GM19240 (cell line): ENCODE measurements around the gene CHRM4.

Experiments
- DNase-seq: peaks from one replicate; pipeline ENCODE4 v3.0.0; 2011; ENCODE audit warnings: low spot score; ENCODE audit not compliant: insufficient read length

Gene CHRM4

DNA sequence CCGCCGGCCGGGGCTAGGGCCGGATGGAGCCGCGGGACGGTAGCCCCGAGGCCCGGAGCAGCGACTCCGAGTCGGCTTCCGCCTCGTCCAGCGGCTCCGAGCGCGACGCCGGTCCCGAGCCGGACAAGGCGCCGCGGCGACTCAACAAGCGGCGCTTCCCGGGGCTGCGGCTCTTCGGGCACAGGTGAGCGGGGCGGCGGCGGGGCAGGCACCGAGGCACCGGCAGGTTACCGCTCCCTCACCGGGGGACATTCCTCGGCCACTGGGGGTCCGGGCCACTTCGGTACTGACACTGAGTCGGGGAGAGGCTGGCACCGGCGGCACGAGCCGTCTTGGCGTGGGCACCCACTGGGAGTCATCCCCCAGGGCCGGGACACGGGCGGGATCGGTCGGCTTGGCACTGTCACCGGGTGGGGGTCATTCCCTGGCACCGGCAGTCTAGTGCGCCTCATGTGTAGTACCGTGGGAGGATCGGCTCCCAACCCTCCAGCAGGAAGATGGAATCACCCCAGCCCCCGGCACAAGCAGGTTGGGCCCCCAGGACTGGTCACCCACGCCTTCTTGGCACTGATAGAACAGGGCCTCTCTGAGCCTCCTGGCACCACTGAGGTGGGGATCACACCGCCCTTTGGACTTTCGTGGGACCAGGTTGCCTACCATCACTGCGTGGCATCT lies 43.8 kb downstream of the CHRM4 start:
- DNase-seq = no peak

- peak; percentile 87 for DNase-seq
Measured at GRCh38 chr11:46346886-46347636, 44.5 kb downstream of the CHRM4 start, which contains the start of gene DGKZ. Gene DGKZ, plus strand, starts transcription at chr11:46347463. Its CDS starts 197 bp downstream, at chr11:46347660.

DNA sequence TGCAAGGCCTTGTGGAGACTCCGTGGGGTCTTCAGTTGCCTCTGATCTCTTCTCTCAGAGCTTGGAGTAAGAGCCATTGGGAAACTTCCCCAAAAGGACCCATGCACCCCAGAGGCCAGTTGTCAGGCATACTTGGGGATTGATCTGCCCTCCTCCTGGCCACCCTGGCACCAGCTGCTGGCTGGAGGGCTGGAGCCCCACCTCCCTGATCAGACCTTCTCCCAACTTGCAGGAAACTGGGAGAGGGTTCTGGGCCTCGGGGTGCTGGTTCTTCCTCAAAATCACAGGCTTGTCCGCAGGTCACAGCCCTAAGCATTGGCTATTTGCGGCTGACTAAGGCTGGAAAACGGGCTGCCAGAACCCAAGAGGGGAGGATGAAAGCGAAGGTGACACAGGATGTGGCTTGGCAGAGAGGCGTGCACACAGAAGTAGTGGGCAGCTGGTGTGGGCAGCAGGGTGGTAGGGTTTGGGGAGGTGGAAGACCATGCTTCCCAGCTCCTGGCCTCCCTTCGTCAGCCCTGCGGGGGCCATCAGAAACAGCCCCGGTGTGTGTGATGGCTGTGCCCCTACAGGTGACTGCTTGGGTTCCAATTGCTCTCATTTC lies 45.6 kb downstream of the CHRM4 start:
- no peak for DNase-seq

DNA sequence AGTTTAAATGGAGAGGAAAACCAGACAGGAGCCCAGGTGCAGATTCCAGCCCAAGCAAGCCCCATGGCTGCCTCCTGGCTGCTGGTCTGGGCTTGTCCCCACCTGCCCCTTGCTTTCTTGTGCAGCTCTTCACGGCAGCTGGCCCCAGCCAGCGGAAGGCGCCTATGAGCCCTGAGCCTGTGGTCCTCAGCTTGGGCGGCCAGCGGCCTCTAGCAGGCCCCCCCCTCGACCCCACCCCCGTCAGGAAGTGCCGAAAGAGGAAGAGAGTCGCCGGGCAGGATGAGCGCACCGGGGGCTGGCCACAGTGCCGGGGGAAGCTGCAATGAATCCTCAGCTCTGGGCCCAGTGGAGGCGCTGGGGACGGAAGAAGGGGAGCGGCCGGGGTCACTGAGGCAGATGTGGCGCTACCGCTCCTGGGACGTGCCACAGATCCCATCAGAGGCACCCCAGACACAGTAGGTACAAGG lies 46.4 kb downstream of the CHRM4 start:
- DNase-seq = no peak

- DNase-seq = no peak
Measured at GRCh38 chr11:46343520-46343919, 48.1 kb downstream of the CHRM4 start.

DNA sequence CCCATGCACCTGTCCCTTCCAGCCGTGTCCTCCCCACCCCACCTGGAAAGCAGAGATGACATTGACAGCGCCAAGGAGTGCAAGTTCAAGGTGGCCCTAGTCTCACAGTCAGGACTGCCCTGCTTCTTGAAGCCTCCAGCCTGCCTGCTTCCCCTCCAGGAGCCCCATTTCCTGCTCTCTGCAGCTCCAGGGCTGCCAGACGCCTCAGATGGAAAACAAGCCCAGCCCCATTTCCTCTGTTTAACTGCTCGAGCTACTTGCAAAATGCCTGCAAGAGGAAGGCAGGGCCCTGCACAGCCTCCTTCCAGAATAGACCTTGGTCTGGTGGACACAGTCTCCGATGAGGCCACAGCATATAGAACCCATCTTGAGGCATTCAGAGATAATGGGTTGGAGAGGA lies 49.3 kb downstream of the CHRM4 start:
- no peak for DNase-seq

DNA sequence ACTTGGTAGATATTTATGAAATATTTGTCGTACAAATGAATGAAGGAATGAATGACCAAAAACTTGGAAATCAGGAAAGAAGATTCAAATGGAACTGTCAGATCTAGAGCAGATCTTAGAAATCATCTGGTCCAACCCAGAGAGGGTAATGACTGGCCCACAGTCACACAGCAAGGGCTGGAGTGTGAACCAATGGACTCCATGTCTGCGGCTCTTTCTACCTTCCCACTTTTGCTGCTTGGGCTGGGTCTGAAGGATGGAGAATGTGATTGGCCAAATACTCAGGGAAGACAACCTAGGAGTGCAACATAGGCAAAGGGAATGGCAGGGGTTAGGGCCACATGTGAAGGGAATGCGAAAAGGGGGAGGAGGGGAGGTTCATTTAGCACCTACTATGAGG lies 50.1 kb downstream of the CHRM4 start:
- DNase-seq = no peak

DNA sequence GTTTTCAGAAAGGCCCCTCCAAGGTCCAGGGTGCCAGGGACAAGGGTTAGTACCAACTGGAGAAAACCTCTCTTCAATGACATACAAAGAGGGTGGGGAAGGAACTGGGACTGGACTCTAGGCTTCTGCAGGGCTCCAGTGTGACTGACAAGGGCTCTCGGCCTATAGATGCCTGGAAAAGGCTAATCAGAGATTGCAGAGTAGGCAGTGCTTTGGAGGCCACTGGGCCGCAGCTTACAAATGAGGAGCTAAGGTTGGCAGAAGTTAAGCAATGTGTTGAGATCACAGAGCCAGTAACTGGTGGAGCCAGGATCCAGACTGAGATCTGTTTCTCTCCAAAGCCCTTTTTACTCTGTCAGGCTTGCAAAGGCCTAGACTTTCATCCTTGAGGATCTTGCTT lies 51.8 kb downstream of the CHRM4 start:
- DNase-seq = no peak

DNA sequence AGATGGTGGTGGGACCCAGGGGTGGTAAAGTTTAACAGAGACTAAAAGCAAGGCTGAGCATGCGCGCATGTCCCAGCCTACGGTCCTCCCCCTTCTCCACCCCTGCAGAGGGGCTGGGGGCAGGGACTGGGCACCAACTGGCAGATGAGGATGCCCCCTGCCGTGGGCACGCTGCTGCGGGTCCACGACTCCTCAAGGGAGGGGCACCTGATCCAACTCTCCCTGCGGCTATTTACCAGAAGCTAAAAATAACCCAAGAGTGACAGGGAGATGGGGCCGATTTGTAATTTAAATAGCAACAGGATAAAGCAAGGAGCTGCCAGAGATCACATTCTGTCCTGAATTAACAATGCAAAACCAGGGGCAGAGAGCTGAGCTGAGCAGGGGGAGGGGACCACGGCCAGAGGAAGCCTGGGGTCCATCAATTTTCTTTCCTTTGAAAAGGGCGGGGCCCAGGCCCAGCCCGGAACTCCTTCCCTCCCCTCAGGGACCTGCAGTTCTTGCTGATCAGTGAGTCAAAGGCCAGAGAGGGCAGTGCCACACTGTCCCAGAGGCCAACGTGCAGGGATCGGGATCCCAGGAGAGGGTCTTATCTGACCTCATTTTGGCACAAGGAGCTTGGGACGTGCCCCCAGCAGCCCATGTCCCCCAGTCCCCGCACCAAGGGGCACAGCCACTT lies 52.4 kb downstream of the CHRM4 start:
- DNase-seq = no peak

DNA sequence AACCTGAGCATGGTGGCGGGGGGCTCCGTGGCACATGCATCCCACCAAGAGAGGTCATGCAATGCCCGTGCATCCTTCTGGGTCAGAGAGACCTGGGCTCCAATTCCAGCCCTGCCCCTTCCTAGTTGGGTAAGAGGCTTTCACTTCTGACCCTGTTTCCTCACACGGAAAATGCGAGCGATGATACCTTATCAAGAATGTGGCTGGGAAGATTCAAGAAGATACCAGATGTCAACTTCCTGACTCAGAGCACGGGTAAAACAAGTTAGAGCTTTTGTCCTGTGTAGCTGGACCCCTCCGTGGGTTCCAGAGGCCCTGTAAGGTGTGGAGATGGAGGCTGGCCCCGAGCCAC lies 53.0 kb downstream of the CHRM4 start:
- no peak for DNase-seq

DNA sequence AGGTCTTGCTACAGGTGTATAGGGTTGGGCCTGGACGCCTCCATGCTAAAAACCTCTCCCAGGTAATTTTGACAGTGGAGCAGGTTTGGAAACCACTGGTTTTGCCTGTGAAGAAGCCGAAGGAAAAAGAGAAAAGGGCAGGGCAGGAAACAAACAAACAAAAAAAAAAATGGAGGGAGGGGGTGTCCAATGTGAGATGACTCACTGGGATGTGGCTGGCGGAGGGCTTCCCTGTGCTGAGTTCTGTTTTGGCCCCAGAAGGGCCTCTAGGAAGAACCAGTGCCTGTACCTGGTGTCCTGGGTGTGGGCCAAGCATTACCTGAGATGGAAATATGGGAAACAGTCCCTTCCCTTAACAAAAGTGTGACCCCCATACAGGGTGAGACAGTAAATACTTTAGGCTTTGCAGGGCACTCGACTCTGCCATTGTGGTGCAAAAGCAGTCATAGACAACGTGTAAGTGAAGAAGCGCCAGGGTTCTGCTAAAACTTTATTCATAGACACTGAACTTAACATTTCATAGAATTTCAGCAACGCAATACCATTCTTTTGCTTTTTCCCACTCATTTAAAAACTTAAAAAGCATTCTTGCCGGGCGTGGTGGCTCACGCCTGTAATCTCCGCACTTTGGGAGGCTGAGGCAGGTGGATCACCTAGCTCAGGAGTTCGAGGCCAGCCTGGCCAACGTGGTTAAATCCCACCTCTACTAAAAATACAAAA lies 53.8 kb downstream of the CHRM4 start:
- no peak for DNase-seq

- no peak for DNase-seq
Measured at GRCh38 chr11:46336563-46337180, 54.9 kb downstream of the CHRM4 start.

GRCh38 chr11:46335890-46336562 lies 55.5 kb downstream of the CHRM4 start:
- no peak for DNase-seq

DNA sequence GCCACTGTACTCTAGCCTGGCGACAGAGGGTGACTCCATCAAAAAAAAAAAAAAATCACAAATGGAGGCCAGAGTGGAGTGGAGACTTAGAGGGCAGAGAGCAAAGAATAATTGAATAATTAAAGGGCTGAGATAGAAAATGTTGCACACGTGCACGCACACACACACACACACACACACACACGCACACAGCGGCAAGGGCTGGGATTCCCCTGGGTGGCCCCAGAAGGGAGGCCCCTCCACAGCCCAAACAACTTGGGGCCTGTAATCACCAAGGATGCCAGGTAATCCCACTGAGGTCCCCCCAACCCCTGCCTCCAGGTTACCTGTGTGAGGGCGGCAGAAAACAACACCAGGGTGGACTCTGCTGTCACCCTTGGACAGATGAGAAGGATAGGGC lies 56.3 kb downstream of the CHRM4 start:
- no peak for DNase-seq

DNA sequence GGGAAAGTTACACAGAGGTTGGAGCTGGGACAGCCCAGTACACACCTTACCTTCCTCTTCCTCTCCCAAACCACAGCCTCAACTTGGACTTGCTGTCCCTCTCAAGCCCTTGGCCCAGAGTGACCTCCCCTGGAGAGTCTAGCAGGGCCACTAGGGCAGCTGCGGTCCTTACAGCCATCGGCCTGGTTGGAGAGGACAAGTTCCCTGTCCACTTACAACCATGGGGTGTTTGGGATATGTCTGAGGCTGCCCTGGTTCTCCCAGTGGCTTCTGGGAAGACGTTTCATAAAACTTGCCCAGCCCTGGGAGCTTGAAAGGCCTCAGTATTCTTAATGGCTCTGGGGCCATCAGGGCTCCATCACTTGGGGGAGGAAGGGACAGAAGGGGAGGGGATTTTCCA lies 57.4 kb downstream of the CHRM4 start:
- no peak for DNase-seq
